Measurements from ENCODE around the gene SPIB.
A peak's percentile ranks its signal among the peaks of the same experiment; 100 is the strongest.

The SPIB gene

DNA sequence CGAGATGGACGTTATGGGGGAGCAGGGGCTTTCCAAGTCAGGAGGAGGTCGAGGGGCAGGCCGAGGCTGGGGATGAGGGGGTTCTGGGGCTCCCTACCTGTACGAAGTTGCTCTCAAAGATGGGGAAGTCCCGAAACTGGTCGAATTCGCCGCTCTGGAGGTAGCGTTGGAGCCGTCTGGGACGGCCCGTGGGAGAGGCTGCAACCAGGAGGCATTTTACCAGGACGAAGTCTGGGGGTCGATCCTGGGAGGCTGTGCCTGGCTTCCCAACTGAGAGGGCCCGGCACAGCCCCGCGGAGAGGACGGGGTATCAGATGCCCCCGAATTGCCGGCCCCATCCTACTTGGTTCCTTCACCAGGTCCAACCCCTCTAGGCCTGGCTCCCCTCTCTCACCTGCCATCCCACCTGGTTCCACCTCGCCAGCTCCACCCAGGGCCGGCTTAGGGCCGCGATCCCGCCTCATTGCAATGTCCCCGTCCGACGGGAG is 57.0 kb downstream of the SPIB start:
- H3K36me3 ChIP-seq (ENCODE audit: control insufficient read depth in 2 of 2, insufficient read depth in 2 of 2, low read length in 2 of 2) = peaks cover 7 to 14% of the 10 kb centered on the region in 2 donors
- peak overlapping the region; percentile 49 to 96 for H3K4me3 ChIP-seq (ENCODE audit: low read length in 2 of 2)
- no peak overlapping the region for H3K9ac ChIP-seq (ENCODE audit: low read length in 2 of 2)
- peaks cover 11% of the 10 kb centered on the region for H3K4me1 ChIP-seq (ENCODE audit: control insufficient read depth, insufficient read depth, low read length)
- H3K27ac ChIP-seq (ENCODE audit: low read length) = peak overlapping the region; percentile 58
- H3K27me3 ChIP-seq (ENCODE audit: control insufficient read depth in 1 of 2, insufficient read depth in 2 of 2, low read length in 2 of 2) = no peaks in the 10 kb centered on the region
- H3K9me3 ChIP-seq (ENCODE audit: control insufficient read depth in 2 of 2, low read length in 2 of 2) = no peaks in the 10 kb centered on the region

DNA sequence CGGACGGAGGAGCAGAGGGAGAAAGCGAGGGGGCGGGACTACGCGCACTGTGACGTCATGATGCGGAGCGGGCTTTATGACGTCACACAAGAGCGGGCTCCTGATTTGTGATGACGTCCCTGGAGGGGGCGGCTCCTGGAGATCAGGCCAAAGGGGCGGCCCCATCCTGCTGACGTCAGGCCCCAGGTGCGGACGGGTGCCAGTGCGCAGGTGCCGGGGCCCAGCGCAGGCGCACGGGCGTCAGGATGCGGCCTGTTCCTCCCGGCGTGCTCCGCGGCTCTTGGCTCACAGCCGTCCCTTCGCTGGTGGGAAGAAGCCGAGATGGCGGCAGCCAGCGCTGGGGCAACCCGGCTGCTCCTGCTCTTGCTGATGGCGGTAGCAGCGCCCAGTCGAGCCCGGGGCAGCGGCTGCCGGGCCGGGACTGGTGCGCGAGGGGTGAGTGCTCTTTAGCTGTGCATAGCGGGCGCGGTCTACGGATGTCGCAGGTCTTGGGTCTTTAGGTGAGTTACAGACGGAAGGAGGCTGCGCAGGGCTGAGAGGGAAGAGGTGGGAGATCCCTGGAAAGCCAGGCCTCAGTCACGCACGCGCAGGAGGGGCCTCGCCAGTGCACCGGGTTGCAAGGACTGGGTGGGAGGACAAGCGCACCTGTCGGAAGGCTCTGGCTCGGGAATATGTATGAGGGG is 57.6 kb downstream of the SPIB start, which contains the start of the genes EMC10 and GARIN5A:
Gene EMC10 (plus strand): TSS at position 284 of the 683 bp plus-strand sequence. CDS start 38 bp downstream, at position 322.
Gene GARIN5A (minus strand): TSS at position 625 of the 683 bp plus-strand sequence. CDS start 460 bp downstream, at position 165.
- no peaks in the 10 kb centered on the region for H3K27me3 ChIP-seq (ENCODE audit: control insufficient read depth in 1 of 2, insufficient read depth in 2 of 2, low read length in 2 of 2)
- peak within 1 kb of the TSS; percentile 96 to 99 for H3K4me3 ChIP-seq (ENCODE audit: low read length in 2 of 2)
- peak within 1 kb of the TSS; percentile 58 for H3K27ac ChIP-seq (ENCODE audit: low read length)
- peaks cover 11% of the 10 kb centered on the region for H3K4me1 ChIP-seq (ENCODE audit: control insufficient read depth, insufficient read depth, low read length)
- peaks cover 11 to 17% of the 10 kb centered on the region in 2 donors for H3K36me3 ChIP-seq (ENCODE audit: control insufficient read depth in 2 of 2, insufficient read depth in 2 of 2, low read length in 2 of 2)
- peak within 1 kb of the TSS; percentile 93 for H3K9ac ChIP-seq (ENCODE audit: low read length in 2 of 2)
- H3K9me3 ChIP-seq (ENCODE audit: control insufficient read depth in 2 of 2, low read length in 2 of 2) = no peaks in the 10 kb centered on the region

DNA sequence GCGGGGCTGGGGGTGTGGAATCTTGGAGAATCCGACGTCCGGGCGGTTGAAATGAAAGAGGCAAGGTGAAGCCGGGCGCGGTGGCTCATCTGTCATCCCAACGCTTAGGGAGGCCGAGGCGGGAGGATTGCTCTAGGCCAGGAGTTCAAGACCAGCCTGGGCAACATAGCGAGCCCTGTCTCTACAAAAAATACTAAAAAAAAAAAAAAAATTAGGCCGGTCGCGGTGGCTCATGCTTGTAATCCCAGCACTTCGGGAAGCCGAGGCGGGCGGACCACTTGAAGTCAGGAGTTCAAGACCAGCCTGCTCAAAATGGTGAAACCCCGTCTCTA is 58.1 kb downstream of the SPIB start:
- Histone ChIP-seq H3K4me1 (ENCODE audit: control insufficient read depth, insufficient read depth, low read length) (peaks cover 11% of the 10 kb centered on the region), H3K27me3 (ENCODE audit: control insufficient read depth in 1 of 2, insufficient read depth in 2 of 2, low read length in 2 of 2) (no peaks in the 10 kb centered on the region), H3K9ac (ENCODE audit: low read length in 2 of 2) (peak overlapping the region; percentile 93), H3K4me3 (ENCODE audit: low read length in 2 of 2) (peak overlapping the region; percentile 96 to 99), H3K27ac (ENCODE audit: low read length) (no peak overlapping the region), H3K9me3 (ENCODE audit: control insufficient read depth in 2 of 2, low read length in 2 of 2) (no peaks in the 10 kb centered on the region), H3K36me3 (ENCODE audit: control insufficient read depth in 2 of 2, insufficient read depth in 2 of 2, low read length in 2 of 2) (peaks cover 14 to 17% of the 10 kb centered on the region in 2 donors)

DNA sequence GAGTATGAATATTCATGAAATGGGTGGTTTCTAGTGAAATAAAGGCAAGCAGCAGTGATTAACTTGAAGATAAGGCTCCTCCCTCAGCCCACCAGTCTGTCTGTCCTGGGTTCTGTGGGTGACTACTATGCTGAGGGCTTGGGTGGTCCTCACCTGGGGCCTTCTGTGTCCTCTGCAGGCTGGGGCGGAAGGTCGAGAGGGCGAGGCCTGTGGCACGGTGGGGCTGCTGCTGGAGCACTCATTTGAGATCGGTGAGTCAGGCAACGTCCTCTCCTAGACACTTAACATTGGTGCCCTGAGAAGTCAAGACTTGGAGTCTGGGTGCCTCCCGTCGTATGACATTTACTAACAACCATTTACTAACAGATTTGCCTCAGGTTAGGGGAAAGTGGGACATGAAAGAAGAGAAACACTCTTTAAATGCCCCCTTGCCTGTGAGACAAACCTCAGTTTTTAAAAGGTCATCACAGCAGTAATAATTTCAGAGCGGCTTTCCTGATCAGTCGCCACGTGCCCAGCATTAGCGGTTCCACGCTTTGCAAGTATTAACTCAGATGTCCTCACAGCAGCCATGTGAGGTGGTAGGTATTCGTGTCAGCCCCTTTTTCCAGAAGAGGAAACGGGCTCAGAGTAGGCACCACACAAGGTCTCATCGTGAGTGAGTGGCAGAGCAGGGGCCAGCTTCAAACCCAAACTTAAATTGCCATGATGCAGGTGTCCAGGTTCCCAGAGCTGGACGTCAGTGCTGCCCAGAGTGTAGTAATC is 59.2 kb downstream of the SPIB start:
- Histone ChIP-seq H3K27ac (ENCODE audit: low read length) (no peak overlapping the region), H3K9ac (ENCODE audit: low read length in 2 of 2) (peak overlapping the region in 1 of 2 donors; percentile 36), H3K27me3 (ENCODE audit: control insufficient read depth in 1 of 2, insufficient read depth in 2 of 2, low read length in 2 of 2) (no peaks in the 10 kb centered on the region), H3K36me3 (ENCODE audit: control insufficient read depth in 2 of 2, insufficient read depth in 2 of 2, low read length in 2 of 2) (peaks cover 14 to 21% of the 10 kb centered on the region in 2 donors), H3K4me1 (ENCODE audit: control insufficient read depth, insufficient read depth, low read length) (peaks cover 11% of the 10 kb centered on the region), H3K4me3 (ENCODE audit: low read length in 2 of 2) (peak overlapping the region in 1 of 2 donors; percentile 96), H3K9me3 (ENCODE audit: control insufficient read depth in 2 of 2, low read length in 2 of 2) (no peaks in the 10 kb centered on the region)

DNA sequence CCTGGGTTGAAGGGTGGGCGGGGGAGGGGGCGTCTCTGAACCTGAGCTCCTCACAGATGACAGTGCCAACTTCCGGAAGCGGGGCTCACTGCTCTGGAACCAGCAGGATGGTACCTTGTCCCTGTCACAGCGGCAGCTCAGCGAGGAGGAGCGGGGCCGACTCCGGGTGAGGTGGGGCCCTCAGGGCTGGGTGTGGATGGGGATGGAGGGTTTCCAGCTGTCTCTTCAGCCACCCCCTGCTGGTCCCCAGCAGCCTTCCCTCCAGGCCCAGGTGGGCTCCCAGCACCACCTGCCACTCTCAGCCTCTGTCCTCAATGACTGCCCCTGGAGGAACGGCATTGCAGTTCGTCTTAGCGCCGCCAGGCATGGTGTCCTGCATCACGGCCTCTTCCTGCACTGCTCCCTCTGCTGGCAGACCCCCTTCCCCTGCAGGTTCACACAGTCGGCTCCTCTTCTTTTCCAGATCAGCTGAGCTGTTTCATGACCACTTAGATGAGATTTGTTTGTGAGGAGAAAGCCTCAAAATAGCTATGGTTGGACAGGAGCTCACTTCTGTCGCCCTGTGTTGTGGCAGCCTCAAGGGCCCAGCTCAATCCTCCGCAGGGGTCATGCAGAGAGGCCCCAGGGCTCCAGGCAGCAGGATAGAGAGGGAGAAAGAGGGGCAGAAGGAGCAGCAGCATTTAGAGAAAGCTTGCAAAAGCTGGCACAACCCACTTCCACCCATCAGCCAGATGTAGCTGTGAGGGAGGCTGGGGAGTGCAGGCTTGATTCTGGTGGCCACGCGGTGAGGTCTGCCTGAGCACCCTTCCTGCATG is 60.4 kb downstream of the SPIB start:
- no peak overlapping the region for H3K9ac ChIP-seq (ENCODE audit: low read length in 2 of 2)
- peaks cover 11% of the 10 kb centered on the region for H3K4me1 ChIP-seq (ENCODE audit: control insufficient read depth, insufficient read depth, low read length)
- H3K36me3 ChIP-seq (ENCODE audit: control insufficient read depth in 2 of 2, insufficient read depth in 2 of 2, low read length in 2 of 2) = peaks cover 14 to 24% of the 10 kb centered on the region in 2 donors
- H3K27ac ChIP-seq (ENCODE audit: low read length) = no peak overlapping the region
- H3K4me3 ChIP-seq (ENCODE audit: low read length in 2 of 2) = no peak overlapping the region
- no peaks in the 10 kb centered on the region for H3K27me3 ChIP-seq (ENCODE audit: control insufficient read depth in 1 of 2, insufficient read depth in 2 of 2, low read length in 2 of 2)
- H3K9me3 ChIP-seq (ENCODE audit: control insufficient read depth in 2 of 2, low read length in 2 of 2) = no peaks in the 10 kb centered on the region

DNA sequence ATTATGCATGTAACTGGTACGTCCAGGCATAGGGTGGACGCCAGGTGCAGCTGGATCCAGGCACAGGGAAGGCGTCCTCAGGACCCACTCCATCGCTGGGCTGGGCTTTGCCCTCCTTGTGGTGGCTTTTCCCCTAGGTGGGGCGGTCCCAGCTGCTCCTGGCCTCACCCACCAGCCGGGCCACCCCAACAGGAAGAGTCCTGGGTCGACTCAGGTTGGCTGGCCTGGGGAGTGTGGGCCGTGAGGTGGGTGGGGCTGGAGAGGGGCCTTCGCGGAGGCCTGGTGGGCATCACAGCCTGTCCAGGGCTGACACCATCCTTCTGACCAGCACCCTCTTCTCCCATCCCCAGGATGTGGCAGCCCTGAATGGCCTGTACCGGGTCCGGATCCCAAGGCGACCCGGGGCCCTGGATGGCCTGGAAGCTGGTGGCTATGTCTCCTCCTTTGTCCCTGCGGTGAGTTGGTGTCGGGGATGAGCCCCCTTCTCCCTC is 61.1 kb downstream of the SPIB start:
- Histone ChIP-seq H3K27ac (ENCODE audit: low read length) (no peak overlapping the region), H3K9ac (ENCODE audit: low read length in 2 of 2) (no peak overlapping the region), H3K27me3 (ENCODE audit: control insufficient read depth in 1 of 2, insufficient read depth in 2 of 2, low read length in 2 of 2) (no peaks in the 10 kb centered on the region), H3K4me3 (ENCODE audit: low read length in 2 of 2) (no peak overlapping the region), H3K4me1 (ENCODE audit: control insufficient read depth, insufficient read depth, low read length) (peaks cover 11% of the 10 kb centered on the region), H3K36me3 (ENCODE audit: control insufficient read depth in 2 of 2, insufficient read depth in 2 of 2, low read length in 2 of 2) (peaks cover 14 to 27% of the 10 kb centered on the region in 2 donors), H3K9me3 (ENCODE audit: control insufficient read depth in 2 of 2, low read length in 2 of 2) (no peaks in the 10 kb centered on the region)

DNA sequence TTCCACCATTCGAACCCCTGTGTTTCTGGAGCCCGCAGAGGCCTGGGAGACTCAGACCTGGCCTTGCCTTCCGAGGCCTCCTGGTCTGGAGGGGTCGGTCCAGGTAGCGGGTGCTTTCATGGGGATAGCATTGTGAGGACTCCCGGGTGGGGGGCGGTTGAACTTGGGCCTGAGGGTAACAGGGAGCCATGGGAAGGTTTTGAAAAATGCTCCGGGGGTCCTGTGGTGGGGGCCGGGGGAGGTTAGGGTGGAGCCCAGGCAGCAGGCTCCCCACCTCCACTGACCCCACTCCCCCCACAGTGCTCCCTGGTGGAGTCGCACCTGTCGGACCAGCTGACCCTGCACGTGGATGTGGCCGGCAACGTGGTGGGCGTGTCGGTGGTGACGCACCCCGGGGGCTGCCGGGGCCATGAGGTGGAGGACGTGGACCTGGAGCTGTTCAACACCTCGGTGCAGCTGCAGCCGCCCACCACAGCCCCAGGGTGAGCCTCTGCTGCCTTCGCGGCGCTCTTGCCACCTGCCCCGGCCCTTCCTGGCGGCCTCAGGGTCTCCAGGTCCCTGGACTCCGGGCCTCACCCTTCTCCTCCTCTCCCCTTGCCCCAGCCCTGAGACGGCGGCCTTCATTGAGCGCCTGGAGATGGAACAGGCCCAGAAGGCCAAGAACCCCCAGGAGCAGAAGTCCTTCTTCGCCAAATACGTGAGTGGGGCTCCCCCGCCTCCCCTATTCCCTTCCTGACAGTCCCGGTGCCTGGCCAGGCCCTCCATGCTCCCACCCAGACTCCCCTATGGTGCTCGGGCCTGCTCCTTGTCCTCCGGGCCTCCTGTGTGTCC is 61.8 kb downstream of the SPIB start:
- H3K27me3 ChIP-seq (ENCODE audit: control insufficient read depth in 1 of 2, insufficient read depth in 2 of 2, low read length in 2 of 2) = no peaks in the 10 kb centered on the region
- H3K4me3 ChIP-seq (ENCODE audit: low read length in 2 of 2) = no peak overlapping the region
- H3K9me3 ChIP-seq (ENCODE audit: control insufficient read depth in 2 of 2, low read length in 2 of 2) = no peaks in the 10 kb centered on the region
- peaks cover 11% of the 10 kb centered on the region for H3K4me1 ChIP-seq (ENCODE audit: control insufficient read depth, insufficient read depth, low read length)
- H3K27ac ChIP-seq (ENCODE audit: low read length) = no peak overlapping the region
- H3K36me3 ChIP-seq (ENCODE audit: control insufficient read depth in 2 of 2, insufficient read depth in 2 of 2, low read length in 2 of 2) = peaks cover 14 to 31% of the 10 kb centered on the region in 2 donors
- H3K9ac ChIP-seq (ENCODE audit: low read length in 2 of 2) = no peak overlapping the region

Measured in stomach smooth muscle (tissue), 2 donors.